SK-N-SH (cell line): ENCODE results near the gene TASP1. TPM values are rescaled to one million over a fixed set of nuclear protein-coding genes. Genes with fewer than 3 reads are reported as not detected.

ENCODE experiments used
- CTCF ChIA-PET: fragments of 300-600, 350-600 bp; formaldehyde crosslinking; extraction: SDS; loops from one replicate; lab custom pipeline; 2021; lab: Yijun Ruan, JAX
- POLR2A ChIA-PET: fragments of 350-600 bp; sonication (Branson Sonifier 250); formaldehyde crosslinking; extraction: SDS; loops from one replicate; lab custom pipeline; 2020; ENCODE audit warnings: antibody characterized with exemption, inconsistent platforms; lab: Yijun Ruan, JAX
- DNase-seq: peaks from one replicate; pipeline ENCODE4 v3.0.0; 2012
- H2AFZ ChIP-seq: fragments of 200-600 bp; sonication (generic); 2 replicates; pipeline ENCODE4 v1.8.1; 2016; ENCODE audit warnings: antibody characterized with exemption, mild to moderate bottlenecking, low read depth
- H3F3A ChIP-seq: fragments of 200-600 bp; sonication (generic); replicated peaks from 2 replicates; pipeline ENCODE3; 2016; ENCODE audit warnings: antibody characterized with exemption, mild to moderate bottlenecking; ENCODE audit not compliant: insufficient read depth
- H3K27ac ChIP-seq, 2 experiments: fragments of 200-500 bp in 1 of 2; fragments of 200-600 bp in 1 of 2; sonication (Bioruptor generic) in 1 of 2; sonication (generic), shearing (Covaris generic) in 1 of 2; 2 replicates each; pipeline versions ENCODE4 v1.5.1 to v1.6.1; 2014 to 2016; ENCODE audit warnings: low read depth in 2 of 2, inconsistent platforms in 1 of 2, low read length in 1 of 2, mild to moderate bottlenecking in 1 of 2, mixed read lengths in 1 of 2
- H3K27me3 ChIP-seq: fragments of 200-600 bp; sonication (generic), shearing (Covaris generic); 2 replicates; pipeline ENCODE4 v1.6.1; 2016; ENCODE audit warnings: mixed run types; ENCODE audit not compliant: insufficient read depth
- H3K36me3 ChIP-seq, 2 experiments: fragments of 200-500 bp in 1 of 2; fragments of 200-600 bp in 1 of 2; sonication (Bioruptor generic) in 1 of 2; sonication (generic) in 1 of 2; replicated peaks in 1 of 2; 2 replicates each; pipeline versions ENCODE3 to v1.5.1; 2014 to 2016; ENCODE audit warnings: low read length in 1 of 2, mild to moderate bottlenecking in 1 of 2; ENCODE audit not compliant: insufficient read depth in 2 of 2, control insufficient read depth in 1 of 2
- H3K4me1 ChIP-seq, 2 experiments: fragments of 200-500 bp in 1 of 2; fragments of 200-600 bp in 1 of 2; sonication (Bioruptor generic) in 1 of 2; sonication (generic), shearing (Covaris generic) in 1 of 2; 2 replicates each; pipeline versions ENCODE4 v1.5.1 to v1.6.1; 2014 to 2016; ENCODE audit warnings: low read depth in 1 of 2, low read length in 1 of 2, mixed run types in 1 of 2; ENCODE audit not compliant: insufficient read depth in 2 of 2, control insufficient read depth in 1 of 2
- H3K4me2 ChIP-seq: fragments of 200-600 bp; sonication (generic), shearing (Covaris generic); 2 replicates; pipeline ENCODE4 v1.6.1; 2017; ENCODE audit warnings: mixed run types
- H3K4me3 ChIP-seq, 2 experiments: fragments of 200-500 bp in 1 of 2; fragments of 200-600 bp in 1 of 2; sonication (Bioruptor generic) in 1 of 2; sonication (generic), shearing (Covaris generic) in 1 of 2; 2 replicates each; pipeline versions ENCODE4 v1.5.1 to v1.8.1; 2014 to 2016; ENCODE audit warnings: low read depth in 2 of 2, inconsistent platforms in 1 of 2, low read length in 1 of 2, mild to moderate bottlenecking in 1 of 2, mixed read lengths in 1 of 2, moderate library complexity in 1 of 2
- H3K79me2 ChIP-seq: fragments of 200-600 bp; sonication (generic); 2 replicates; pipeline ENCODE4 v1.8.1; 2017; ENCODE audit warnings: mild to moderate bottlenecking; ENCODE audit not compliant: insufficient read depth
- H3K9ac ChIP-seq: fragments of 200-600 bp; sonication (generic); 2 replicates; pipeline ENCODE4 v1.6.1; 2017; ENCODE audit warnings: mixed run types
- H3K9me2 ChIP-seq: fragments of 200-600 bp; sonication (generic); 2 replicates; pipeline ENCODE4 v1.6.1; 2017; ENCODE audit warnings: mixed run types
- H3K9me3 ChIP-seq: fragments of 200-600 bp; sonication (generic); 2 replicates; pipeline ENCODE4 v1.6.1; 2017; ENCODE audit warnings: mixed run types, mild to moderate bottlenecking, moderate library complexity
- H4K20me1 ChIP-seq: fragments of 200-600 bp; sonication (generic); 2 replicates; pipeline ENCODE4 v1.6.1; 2017; ENCODE audit warnings: mild to moderate bottlenecking, mixed run types; ENCODE audit not compliant: insufficient read depth
- CTCF ChIP-seq: fragments of 200-600 bp; sonication (generic); IDR thresholded peaks from 2 replicates; pipeline ENCODE4 v1.6.1; 2017; ENCODE audit warnings: antibody characterized with exemption, mild to moderate bottlenecking, moderate library complexity
- EP300 ChIP-seq, 2 experiments: IDR thresholded peaks; 2 replicates each; pipeline versions ENCODE4 v1.4.0 to v1.6.1; 2012; ENCODE audit warnings: borderline replicate concordance in 1 of 2, low read depth in 1 of 2, low read length in 1 of 2
- FOXJ3 ChIP-seq: sonication (generic); formaldehyde crosslinking; IDR thresholded peaks from 2 replicates; pipeline ENCODE4 v1.5.1; 2020; ENCODE audit warnings: mild to moderate bottlenecking, missing genetic modification reagents
- JUND ChIP-seq: IDR thresholded peaks from 2 replicates; pipeline ENCODE4 v1.4.0; 2012
- MAX ChIP-seq: IDR thresholded peaks from 2 replicates; pipeline ENCODE4 v1.4.0; 2012; ENCODE audit warnings: low read depth
- MXI1 ChIP-seq: IDR thresholded peaks from 2 replicates; pipeline ENCODE4 v1.6.1; 2012; ENCODE audit warnings: mild to moderate bottlenecking, low read depth, low read length, improper control_type of control experiment
- NRF1 ChIP-seq: IDR thresholded peaks from 2 replicates; pipeline ENCODE4 v1.6.1; 2012; ENCODE audit warnings: low read depth, mild to moderate bottlenecking, low read length
- POLR2AphosphoS5 ChIP-seq: IDR thresholded peaks from 2 replicates; pipeline ENCODE4 v1.6.1; 2012; ENCODE audit warnings: low read depth, low read length
- RAD21 ChIP-seq: IDR thresholded peaks from 2 replicates; pipeline ENCODE4 v1.6.1; 2012; ENCODE audit warnings: mild to moderate bottlenecking, low read length
- RXRA ChIP-seq: IDR thresholded peaks from 2 replicates; pipeline ENCODE4 v1.4.0; 2012; ENCODE audit warnings: low read depth, mild to moderate bottlenecking, borderline replicate concordance
- SMC3 ChIP-seq: IDR thresholded peaks from 2 replicates; pipeline ENCODE4 v1.6.1; 2012; ENCODE audit warnings: low read depth, low read length, improper control_type of control experiment
- TCF12 ChIP-seq: IDR thresholded peaks from 2 replicates; pipeline ENCODE4 v1.4.0; 2012
- USF1 ChIP-seq: IDR thresholded peaks from 2 replicates; pipeline ENCODE4 v1.4.0; 2012; ENCODE audit warnings: low read depth, borderline replicate concordance
- ZBTB33 ChIP-seq: IDR thresholded peaks from 2 replicates; pipeline ENCODE4 v1.4.0; 2012; ENCODE audit warnings: low read depth, borderline replicate concordance
- WGBS: methylation state at CpG from one replicate; pipeline ENCODE4 v1.1.6; 2017; ENCODE audit warnings: low lambda C conversion rate; 5-methylcytosine and 5-hydroxymethylcytosine counted together
- polyA plus RNA-seq, 3 experiments: library from polyadenylated mRNA; depleted of rRNA; stranded (reverse); fragments of >200 nt; gene quantifications; 2 replicates each; pipeline ENCODE4 v1.2.3, GENCODE V29; 2012

Gene TASP1
- polyA plus RNA-seq, 1 of the 3 experiments (the other 2 are of a cell fraction) = 5.9 TPM

GRCh38 chr20:13341737-13342393, 296.9 kb downstream of the TASP1 start:
- H3K79me2 ChIP-seq = no peaks in the 10 kb centered on the region
- no peak for DNase-seq
- no peaks in the 10 kb centered on the region for H3K27me3 ChIP-seq
- no peak overlapping the region for H3K4me3 ChIP-seq
- H2AFZ ChIP-seq = no peak overlapping the region
- POLR2A ChIA-PET = no interaction called here
- no peaks in the 10 kb centered on the region for H3K36me3 ChIP-seq
- WGBS = 55% methylated on average over 8 of the region's 9 CpGs
- H3K27ac ChIP-seq = no peak overlapping the region
- H3K9me3 ChIP-seq = no peaks in the 10 kb centered on the region
- H3K4me2 ChIP-seq = no peak overlapping the region
- no peaks in the 10 kb centered on the region for H3K4me1 ChIP-seq
- TF ChIP-seq MXI1 (no peak), CTCF (no peak), NRF1 (no peak), EP300 (IDR thresholded peaks at IDR 0.05; ENCODE audit: borderline replicate concordance in 1 of 2, low read depth in 1 of 2, low read length in 1 of 2) (no peak), TCF12 (no peak), RAD21 (no peak), RXRA (no peak), MAX (no peak), USF1 (no peak), FOXJ3 (CRISPR knock-in tag) (no peak), JUND (no peak), ZBTB33 (no peak), POLR2AphosphoS5 (no peak), SMC3 (no peak)
- CTCF ChIA-PET = interaction anchor here (2.6 kb wide), 1 partner anchor 204 kb away, joined by 8 read pairs; no protein-coding TSS in a partner anchor
- no peak overlapping the region for H3K9ac ChIP-seq
- no peaks in the 10 kb centered on the region for H3K9me2 ChIP-seq
- no peaks in the 10 kb centered on the region for H3F3A ChIP-seq
- H4K20me1 ChIP-seq = no peaks in the 10 kb centered on the region
